ENCODE measurements around the gene C11orf58.

Gene C11orf58

GRCh38 chr11:16799221-16799620 lies 60.8 kb downstream of the C11orf58 start:
- in situ Hi-C loops (cut with MboI; ENCODE audit: low sequenced_read_pairs), result no loop called here

DNA sequence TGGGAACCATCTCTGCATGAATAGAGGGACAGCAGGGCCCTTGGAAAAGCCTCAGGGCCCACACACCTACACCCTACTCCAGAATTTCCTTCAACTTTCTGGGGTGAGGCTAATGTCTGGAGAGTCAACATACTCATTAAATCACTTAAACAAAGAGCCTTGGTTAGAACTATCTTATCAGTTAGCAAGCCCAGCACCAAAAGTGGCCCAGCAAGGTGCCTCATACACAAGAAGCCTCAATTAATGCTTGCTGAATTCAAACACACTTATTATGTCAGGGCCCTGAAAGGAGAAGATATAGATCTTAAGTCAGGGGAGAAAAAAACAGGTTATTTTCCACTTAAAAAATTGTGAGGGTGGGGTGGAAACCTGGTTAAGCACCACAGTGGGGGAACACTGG lies 61.4 kb downstream of the C11orf58 start:
- in situ Hi-C loops (cut with MboI; ENCODE audit: low sequenced_read_pairs), result no loop called here

- in situ Hi-C loops (cut with MboI; ENCODE audit: low sequenced_read_pairs), result no loop called here
Observed at GRCh38 chr11:16800382-16800781, 61.9 kb downstream of the C11orf58 start.

GRCh38 chr11:16801288-16801980 lies 63.0 kb downstream of the C11orf58 start:
- in situ Hi-C loops (cut with MboI; ENCODE audit: low sequenced_read_pairs), result no loop called here

DNA sequence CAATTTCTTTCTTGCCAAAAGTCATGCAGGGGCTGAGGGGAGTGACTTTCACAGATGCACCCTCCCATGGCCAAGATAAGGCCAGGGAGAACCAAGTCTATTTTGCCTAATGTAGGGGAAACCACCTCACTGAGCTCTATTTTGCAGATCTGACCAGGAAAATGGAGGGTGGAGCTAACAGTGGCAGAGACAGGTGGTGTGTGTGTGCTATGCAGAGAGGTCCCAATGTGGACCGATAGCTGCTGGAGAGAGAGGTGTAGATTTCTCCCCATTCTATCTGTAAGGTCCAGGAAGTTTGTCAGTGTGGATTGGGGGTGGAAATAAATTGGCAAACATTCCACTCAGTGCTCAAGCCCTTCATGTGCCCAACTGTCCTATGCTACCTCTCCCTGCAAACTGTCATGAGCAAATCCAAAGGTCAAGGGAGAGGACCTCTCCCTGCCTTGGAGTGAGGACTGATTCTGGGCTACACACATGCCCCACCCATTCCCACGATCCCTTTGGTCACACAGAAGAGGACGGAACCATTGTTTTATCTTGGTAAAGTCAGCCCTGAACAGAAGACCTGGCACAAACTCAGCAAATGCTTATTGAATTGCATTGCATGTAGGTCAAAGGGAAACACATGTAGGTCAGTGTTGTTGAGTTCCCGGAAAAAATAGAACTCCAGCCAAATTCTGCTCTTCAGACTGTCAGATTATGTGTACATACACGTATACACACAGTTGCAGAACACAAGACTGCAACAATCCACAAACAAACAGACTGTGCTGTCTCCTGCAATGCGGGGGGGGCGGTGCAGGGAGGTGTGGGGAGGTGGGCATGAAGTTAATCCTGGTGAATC lies 65.9 kb downstream of the C11orf58 start:
- in situ Hi-C loops (cut with MboI; ENCODE audit: low sequenced_read_pairs), result no loop called here

DNA sequence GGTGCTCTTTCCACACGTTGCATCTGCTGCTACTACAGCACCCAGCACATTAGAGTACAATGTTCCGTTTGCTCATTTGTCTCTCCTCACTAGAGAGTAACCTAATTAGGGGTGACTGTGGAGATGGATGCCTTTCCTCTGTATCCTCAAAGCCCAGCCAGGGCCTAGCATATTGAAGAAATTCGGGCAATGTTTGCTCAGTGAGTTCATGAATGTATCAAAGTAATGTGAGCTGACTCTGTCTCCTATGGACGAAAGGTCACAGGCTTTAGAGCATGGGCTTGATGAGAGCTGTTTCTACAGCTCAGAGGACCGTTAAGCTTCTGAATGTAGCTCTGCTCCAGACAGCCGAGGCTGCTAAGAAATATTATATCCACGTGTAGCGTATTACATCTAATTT lies 67.5 kb downstream of the C11orf58 start:
- in situ Hi-C loops (cut with MboI; ENCODE audit: low sequenced_read_pairs), result no loop called here

DNA sequence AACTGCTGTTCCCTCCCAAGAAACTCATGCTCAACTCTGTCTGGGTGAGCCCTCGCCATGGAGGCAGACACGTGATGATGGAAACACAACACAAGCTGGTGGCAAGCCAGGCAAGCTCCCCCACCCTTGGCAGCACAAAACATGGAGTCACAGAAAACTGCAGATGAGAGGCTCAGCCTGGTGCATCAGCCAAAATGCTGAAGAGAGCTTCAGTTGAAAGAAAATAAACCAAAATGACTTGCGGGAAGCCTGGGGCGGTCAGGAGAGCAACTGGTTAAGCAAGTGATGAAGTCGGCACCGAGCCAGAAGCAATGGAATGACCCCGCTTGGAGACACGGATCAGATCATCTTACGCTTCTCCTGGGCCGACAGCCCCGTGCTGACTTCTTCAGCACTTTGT lies 68.3 kb downstream of the C11orf58 start:
- in situ Hi-C loops (cut with MboI; ENCODE audit: low sequenced_read_pairs), result no loop called here

DNA sequence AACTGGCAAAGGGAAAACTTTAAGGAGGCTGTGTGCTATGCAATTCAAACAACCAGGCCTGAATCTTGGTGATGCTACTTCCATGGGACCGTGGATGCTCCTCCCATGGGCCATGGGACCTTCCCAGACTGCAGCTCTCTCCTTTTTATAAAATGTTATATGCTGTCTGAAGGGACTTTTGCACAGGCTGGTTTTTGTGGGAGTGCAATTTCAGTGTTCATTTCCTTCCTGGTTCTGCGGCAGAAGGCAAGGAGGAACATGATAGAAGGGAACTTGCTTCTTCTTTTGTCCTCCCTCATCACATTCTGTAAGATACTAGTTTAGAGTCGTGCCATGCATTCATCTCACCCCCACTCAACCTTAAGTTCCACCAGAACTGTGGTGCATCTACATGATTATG lies 68.9 kb downstream of the C11orf58 start:
- in situ Hi-C loops (cut with MboI; ENCODE audit: low sequenced_read_pairs), result no loop called here
